PC-3 (cell line): ENCODE measurements around the gene ZSWIM8.

Experiments
- EZH2phosphoT487 ChIP-seq: fragments of 300-600 bp; sonication (generic); IDR thresholded peaks from 2 replicates; pipeline ENCODE4 v1.6.1; 2018; ENCODE audit warnings: mild to moderate bottlenecking, antibody characterized with exemption, low read length, borderline replicate concordance
- TF ChIP-seq, protein P1 (sequence below): fragments of 300-600 bp; sonication (generic); conservative IDR thresholded peaks from 2 replicates; pipeline ENCODE4 v1.5.1; 2017; ENCODE audit warnings: antibody characterized with exemption, low read depth, mild to moderate bottlenecking, low read length

DNA sequence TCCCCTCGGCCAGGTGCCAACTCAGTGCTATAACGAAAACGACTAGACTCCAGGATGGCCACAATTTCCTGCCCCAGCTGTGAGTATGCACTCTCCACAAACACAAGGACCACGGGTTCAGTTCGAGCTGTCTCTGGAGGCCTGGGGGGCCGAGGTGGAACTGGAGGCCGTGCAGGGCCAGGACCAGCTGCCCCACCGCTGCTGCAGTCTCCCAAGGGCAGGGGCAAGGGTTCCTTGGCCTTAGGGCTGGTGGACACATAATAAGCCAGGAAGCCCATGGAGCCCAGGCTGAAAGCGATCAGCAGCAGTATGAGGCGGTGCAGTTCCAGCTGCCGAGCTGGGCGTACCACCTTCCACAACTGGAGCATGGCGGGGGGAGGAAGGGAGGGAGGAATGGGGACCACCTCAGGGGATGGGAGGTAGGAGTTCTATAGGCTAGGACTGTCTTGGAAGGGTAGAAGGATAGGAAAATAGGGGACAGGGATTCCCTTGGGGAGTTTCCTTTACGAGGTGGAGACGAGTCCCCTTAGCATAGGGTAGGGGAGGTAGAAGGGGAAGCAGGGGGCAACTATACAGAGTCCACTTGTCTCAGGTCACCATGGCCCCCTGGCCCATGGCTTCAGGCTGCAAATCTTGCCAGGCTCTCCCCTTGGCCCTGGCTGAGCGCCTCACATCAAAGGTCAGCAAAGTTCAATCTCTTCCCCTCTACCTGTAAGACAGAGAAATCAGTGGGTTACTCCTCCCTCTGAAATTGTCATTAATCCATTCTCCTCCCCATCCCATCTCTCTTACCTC lies 22.8 kb downstream of the ZSWIM8 start:
- TF ChIP-seq, protein P1, sequence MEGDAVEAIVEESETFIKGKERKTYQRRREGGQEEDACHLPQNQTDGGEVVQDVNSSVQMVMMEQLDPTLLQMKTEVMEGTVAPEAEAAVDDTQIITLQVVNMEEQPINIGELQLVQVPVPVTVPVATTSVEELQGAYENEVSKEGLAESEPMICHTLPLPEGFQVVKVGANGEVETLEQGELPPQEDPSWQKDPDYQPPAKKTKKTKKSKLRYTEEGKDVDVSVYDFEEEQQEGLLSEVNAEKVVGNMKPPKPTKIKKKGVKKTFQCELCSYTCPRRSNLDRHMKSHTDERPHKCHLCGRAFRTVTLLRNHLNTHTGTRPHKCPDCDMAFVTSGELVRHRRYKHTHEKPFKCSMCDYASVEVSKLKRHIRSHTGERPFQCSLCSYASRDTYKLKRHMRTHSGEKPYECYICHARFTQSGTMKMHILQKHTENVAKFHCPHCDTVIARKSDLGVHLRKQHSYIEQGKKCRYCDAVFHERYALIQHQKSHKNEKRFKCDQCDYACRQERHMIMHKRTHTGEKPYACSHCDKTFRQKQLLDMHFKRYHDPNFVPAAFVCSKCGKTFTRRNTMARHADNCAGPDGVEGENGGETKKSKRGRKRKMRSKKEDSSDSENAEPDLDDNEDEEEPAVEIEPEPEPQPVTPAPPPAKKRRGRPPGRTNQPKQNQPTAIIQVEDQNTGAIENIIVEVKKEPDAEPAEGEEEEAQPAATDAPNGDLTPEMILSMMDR: no peak
- TF ChIP-seq EZH2phosphoT487: no peak
